HL-60 (cell line): ENCODE measurements around the gene MST1.

Source experiments
- REST ChIP-seq: IDR thresholded peaks from 2 replicates; pipeline ENCODE4 v1.6.1; 2012; ENCODE audit warnings: low read depth; ENCODE audit not compliant: insufficient replicate concordance
- TF ChIP-seq, protein P1 (sequence below): IDR thresholded peaks from one replicate; pipeline ENCODE4 v1.5.1; 2011; ENCODE audit warnings: low read length, control low read depth, inconsistent platforms; ENCODE audit not compliant: insufficient read depth

GRCh38 chr3:49718858-49719213 lies 29.6 kb upstream of the MST1 start:
- TF ChIP-seq, protein P1, sequence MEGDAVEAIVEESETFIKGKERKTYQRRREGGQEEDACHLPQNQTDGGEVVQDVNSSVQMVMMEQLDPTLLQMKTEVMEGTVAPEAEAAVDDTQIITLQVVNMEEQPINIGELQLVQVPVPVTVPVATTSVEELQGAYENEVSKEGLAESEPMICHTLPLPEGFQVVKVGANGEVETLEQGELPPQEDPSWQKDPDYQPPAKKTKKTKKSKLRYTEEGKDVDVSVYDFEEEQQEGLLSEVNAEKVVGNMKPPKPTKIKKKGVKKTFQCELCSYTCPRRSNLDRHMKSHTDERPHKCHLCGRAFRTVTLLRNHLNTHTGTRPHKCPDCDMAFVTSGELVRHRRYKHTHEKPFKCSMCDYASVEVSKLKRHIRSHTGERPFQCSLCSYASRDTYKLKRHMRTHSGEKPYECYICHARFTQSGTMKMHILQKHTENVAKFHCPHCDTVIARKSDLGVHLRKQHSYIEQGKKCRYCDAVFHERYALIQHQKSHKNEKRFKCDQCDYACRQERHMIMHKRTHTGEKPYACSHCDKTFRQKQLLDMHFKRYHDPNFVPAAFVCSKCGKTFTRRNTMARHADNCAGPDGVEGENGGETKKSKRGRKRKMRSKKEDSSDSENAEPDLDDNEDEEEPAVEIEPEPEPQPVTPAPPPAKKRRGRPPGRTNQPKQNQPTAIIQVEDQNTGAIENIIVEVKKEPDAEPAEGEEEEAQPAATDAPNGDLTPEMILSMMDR = no peak
- no peak for TF ChIP-seq REST
